Neural progenitor cell (in vitro differentiated cells): Measurements from ENCODE around the gene RSPH3. TPM values are rescaled to one million over a fixed set of nuclear protein-coding genes. Genes with fewer than 3 reads are reported as not detected.

ENCODE experiments used
- DNase-seq: peaks from one replicate; pipeline ENCODE4 v3.0.0-alpha.2; 2016; ENCODE audit warnings: low spot score
- H2AFZ ChIP-seq: fragments of 200-600 bp; sonication (generic); replicated peaks from 2 replicates; pipeline ENCODE4 v1.6.1; 2016; ENCODE audit warnings: antibody characterized with exemption
- H3F3A ChIP-seq: fragments of 200-600 bp; sonication (generic); 2 replicates; pipeline ENCODE4 v1.6.1; 2016; ENCODE audit warnings: antibody characterized with exemption, low read depth
- H3K27ac ChIP-seq: fragments of 200-600 bp; sonication (generic); 2 replicates; pipeline ENCODE4 v1.5.1; 2016; ENCODE audit warnings: mild to moderate bottlenecking
- H3K27me3 ChIP-seq: fragments of 200-600 bp; sonication (generic); 2 replicates; pipeline ENCODE4 v1.6.1; 2016; ENCODE audit warnings: mild to moderate bottlenecking, moderate library complexity
- H3K36me3 ChIP-seq: fragments of 200-600 bp; sonication (generic); 2 replicates; pipeline ENCODE4 v1.5.1; 2016
- H3K4me1 ChIP-seq: fragments of 200-600 bp; sonication (generic); 2 replicates; pipeline ENCODE4 v1.6.1; 2016; ENCODE audit warnings: mixed run types
- H3K4me2 ChIP-seq: fragments of 200-600 bp; sonication (generic); 2 replicates; pipeline ENCODE4 v1.6.1; 2016
- H3K4me3 ChIP-seq: fragments of 200-600 bp; sonication (generic); 2 replicates; pipeline ENCODE4 v1.5.1; 2016
- H3K79me2 ChIP-seq: fragments of 200-600 bp; sonication (generic); 2 replicates; pipeline ENCODE4 v1.6.1; 2016; ENCODE audit warnings: low read depth
- H3K9ac ChIP-seq: fragments of 200-600 bp; sonication (generic); 2 replicates; pipeline ENCODE4 v1.6.1; 2016
- H3K9me3 ChIP-seq: fragments of 200-600 bp; sonication (generic); 2 replicates; pipeline ENCODE4 v1.5.1; 2016; ENCODE audit warnings: low read depth
- H4K20me1 ChIP-seq: fragments of 200-600 bp; sonication (generic); 2 replicates; pipeline ENCODE4 v1.6.1; 2016; ENCODE audit warnings: low read depth
- H3K27ac Mint-ChIP-seq: 3 replicates; pipeline ENCODE4 v1.8.0; 2021; ENCODE audit warnings: mixed read lengths
- H3K27me3 Mint-ChIP-seq: 2 replicates; pipeline ENCODE4 v1.8.0; 2022; ENCODE audit warnings: low read depth, mild to moderate bottlenecking, inconsistent platforms, moderate library complexity, mixed read lengths; ENCODE audit not compliant: insufficient read depth
- H3K36me3 Mint-ChIP-seq: 3 replicates; pipeline ENCODE4 v1.8.0; 2021; ENCODE audit warnings: mixed read lengths
- H3K4me1 Mint-ChIP-seq: 3 replicates; pipeline ENCODE4 v1.8.0; 2021; ENCODE audit warnings: mixed read lengths
- H3K4me3 Mint-ChIP-seq: 3 replicates; pipeline ENCODE4 v1.8.0; 2021; ENCODE audit warnings: mild to moderate bottlenecking, moderate library complexity, mixed read lengths
- H3K9me3 Mint-ChIP-seq: 3 replicates; pipeline ENCODE4 v1.8.0; 2020; ENCODE audit warnings: mixed read lengths
- CTCF ChIP-seq: fragments of 200-600 bp; sonication (generic); IDR thresholded peaks from 2 replicates; pipeline ENCODE4 v1.5.1; 2017; ENCODE audit warnings: antibody characterized with exemption, mild to moderate bottlenecking
- EZH2 ChIP-seq: fragments of 200-600 bp; sonication (generic); IDR thresholded peaks from 2 replicates; pipeline ENCODE4 v1.6.1; 2017; ENCODE audit warnings: antibody characterized with exemption, mild to moderate bottlenecking, moderate library complexity
- EZH2phosphoT487 ChIP-seq: fragments of 200-600 bp; sonication (generic); IDR thresholded peaks from 2 replicates; pipeline ENCODE4 v1.6.1; 2017; ENCODE audit warnings: antibody characterized with exemption
- total RNA-seq: library from RNA; depleted of rRNA; stranded (reverse); fragments of >200 nt; gene quantifications from 2 replicates; pipeline ENCODE4 v1.2.3, GENCODE V29; 2015; ENCODE audit warnings: low replicate concordance

RSPH3 gene
- total RNA-seq, 1 donor from 2014 or later = 3.6 TPM

- no peak overlapping the region for H3K4me3 Mint-ChIP-seq
- Histone ChIP-seq H3F3A (no peaks in the 10 kb centered on the region), H4K20me1 (no peaks in the 10 kb centered on the region), H3K9ac (no peak overlapping the region), H3K27ac (no peak overlapping the region), H3K79me2 (no peaks in the 10 kb centered on the region), H3K4me2 (no peak overlapping the region), H2AFZ (no peak overlapping the region), H3K36me3 (no peaks in the 10 kb centered on the region), H3K27me3 (no peaks in the 10 kb centered on the region), H3K4me3 (no peak overlapping the region), H3K4me1 (no peaks in the 10 kb centered on the region), H3K9me3 (no peaks in the 10 kb centered on the region)
- H3K9me3 Mint-ChIP-seq = no peaks in the 10 kb centered on the region
- H3K27me3 Mint-ChIP-seq = no peaks in the 10 kb centered on the region
- no peaks in the 10 kb centered on the region for H3K36me3 Mint-ChIP-seq
- no peak for DNase-seq
- no peaks in the 10 kb centered on the region for H3K4me1 Mint-ChIP-seq
- TF ChIP-seq CTCF (no peak), EZH2 (no peak), EZH2phosphoT487 (no peak)
- H3K27ac Mint-ChIP-seq = no peak overlapping the region
Observed at GRCh38 chr6:158934157-158934556, 65.8 kb downstream of the RSPH3 start.

GRCh38 chr6:158933079-158933595 lies 66.9 kb downstream of the RSPH3 start:
- Mint-ChIP-seq H3K4me1 (no peaks in the 10 kb centered on the region), H3K4me3 (no peak overlapping the region), H3K9me3 (no peaks in the 10 kb centered on the region), H3K36me3 (no peaks in the 10 kb centered on the region), H3K27ac (no peak overlapping the region), H3K27me3 (no peaks in the 10 kb centered on the region)
- Histone ChIP-seq H3K27ac (no peak overlapping the region), H3K4me2 (no peak overlapping the region), H3F3A (no peaks in the 10 kb centered on the region), H4K20me1 (no peaks in the 10 kb centered on the region), H3K36me3 (no peaks in the 10 kb centered on the region), H3K4me1 (no peaks in the 10 kb centered on the region), H3K4me3 (no peak overlapping the region), H2AFZ (no peak overlapping the region), H3K9me3 (no peaks in the 10 kb centered on the region), H3K9ac (no peak overlapping the region), H3K27me3 (no peaks in the 10 kb centered on the region), H3K79me2 (no peaks in the 10 kb centered on the region)
- no peak for TF ChIP-seq EZH2
- no peak for TF ChIP-seq CTCF
- TF ChIP-seq EZH2phosphoT487 = no peak
- DNase-seq = no peak

GRCh38 chr6:158928068-158928467 lies 71.9 kb downstream of the RSPH3 start:
- no peak overlapping the region for H3K27ac Mint-ChIP-seq
- no peak overlapping the region for H3K4me3 Mint-ChIP-seq
- no peaks in the 10 kb centered on the region for H3K36me3 ChIP-seq
- H3K9me3 Mint-ChIP-seq = no peaks in the 10 kb centered on the region
- no peak for TF ChIP-seq EZH2
- TF ChIP-seq EZH2phosphoT487 = no peak
- TF ChIP-seq CTCF = no peak
- no peak overlapping the region for H3K4me2 ChIP-seq
- DNase-seq = no peak
- no peak overlapping the region for H3K9ac ChIP-seq
- no peak overlapping the region for H3K27ac ChIP-seq
- H3F3A ChIP-seq = no peaks in the 10 kb centered on the region
- H3K4me1 ChIP-seq = no peaks in the 10 kb centered on the region
- no peak overlapping the region for H2AFZ ChIP-seq
- H3K9me3 ChIP-seq = no peaks in the 10 kb centered on the region
- peaks cover 8% of the 10 kb centered on the region for H3K27me3 Mint-ChIP-seq
- no peaks in the 10 kb centered on the region for H3K79me2 ChIP-seq
- no peaks in the 10 kb centered on the region for H4K20me1 ChIP-seq
- no peak overlapping the region for H3K4me3 ChIP-seq
- H3K36me3 Mint-ChIP-seq = no peaks in the 10 kb centered on the region
- no peaks in the 10 kb centered on the region for H3K4me1 Mint-ChIP-seq
- H3K27me3 ChIP-seq = no peaks in the 10 kb centered on the region
